Measurements from ENCODE around the gene COG3.

The COG3 gene

GRCh38 chr13:45446181-45446580 lies 18.6 kb upstream of the COG3 start:
- DNase-seq (ENCODE audit: low read depth) = peak; percentile 87

- no peak for DNase-seq (ENCODE audit: low read depth)
Observed at GRCh38 chr13:45447050-45447661, 17.6 kb upstream of the COG3 start.

- DNase-seq (ENCODE audit: low read depth) = no peak
Observed at GRCh38 chr13:45448965-45449559, 15.7 kb upstream of the COG3 start.

- no peak for DNase-seq (ENCODE audit: low read depth)
Observed at GRCh38 chr13:45451282-45451681, 13.5 kb upstream of the COG3 start.

GRCh38 chr13:45454204-45454603 lies 10.5 kb upstream of the COG3 start:
- no peak for DNase-seq (ENCODE audit: low read depth)

GRCh38 chr13:45456196-45456972 lies 8.4 kb upstream of the COG3 start:
- DNase-seq (ENCODE audit: low read depth) = peak; percentile 66

- DNase-seq (ENCODE audit: low read depth) = no peak
Observed at GRCh38 chr13:45464141-45464686, 525 bp upstream of the COG3 start.

- DNase-seq (ENCODE audit: low read depth) = no peak
Observed at GRCh38 chr13:45466359-45466758, 1.6 kb downstream of the COG3 start.

GRCh38 chr13:45468635-45469034 lies 3.9 kb downstream of the COG3 start:
- DNase-seq (ENCODE audit: low read depth) = no peak

GRCh38 chr13:45472171-45472705 lies 7.5 kb downstream of the COG3 start:
- DNase-seq (ENCODE audit: low read depth) = peak; percentile 55

GRCh38 chr13:45473627-45474026 lies 8.9 kb downstream of the COG3 start:
- DNase-seq (ENCODE audit: low read depth) = no peak

GRCh38 chr13:45474584-45475454 lies 10.1 kb downstream of the COG3 start:
- DNase-seq (ENCODE audit: low read depth) = no peak

- DNase-seq (ENCODE audit: low read depth) = no peak
Observed at GRCh38 chr13:45479661-45480060, 14.9 kb downstream of the COG3 start.

GRCh38 chr13:45481688-45482087 lies 16.9 kb downstream of the COG3 start:
- no peak for DNase-seq (ENCODE audit: low read depth)

GRCh38 chr13:45482571-45483173 lies 17.9 kb downstream of the COG3 start:
- peak; percentile 36 for DNase-seq (ENCODE audit: low read depth)

- DNase-seq (ENCODE audit: low read depth) = no peak
Observed at GRCh38 chr13:45487604-45488003, 22.9 kb downstream of the COG3 start.

- no peak for DNase-seq (ENCODE audit: low read depth)
Observed at GRCh38 chr13:45490068-45490467, 25.3 kb downstream of the COG3 start.

GRCh38 chr13:45492538-45492937 lies 27.8 kb downstream of the COG3 start:
- DNase-seq (ENCODE audit: low read depth) = peak; percentile 75

- DNase-seq (ENCODE audit: low read depth) = peak; percentile 56
Observed at GRCh38 chr13:45496942-45497341, 32.2 kb downstream of the COG3 start.

- peak; percentile 91 for DNase-seq (ENCODE audit: low read depth)
Observed at GRCh38 chr13:45500492-45501174, 35.9 kb downstream of the COG3 start.

- no peak for DNase-seq (ENCODE audit: low read depth)
Observed at GRCh38 chr13:45501175-45501526, 36.4 kb downstream of the COG3 start.

All from EH (cell line).